Fibroblast of skin of left biceps (primary cell): ENCODE results near the gene LRP3.
"Not testable (repeated sequence)": the region's sequence is repeated elsewhere in the genome, so short reads cannot be mapped to it uniquely, and the experiment has no call there.

Experiments
- DNase-seq, 2 experiments: peaks; one replicate each; pipeline ENCODE4 v3.0.0-alpha.2; 2013; ENCODE audit warnings: low read depth in 2 of 2

Gene LRP3

GRCh38 chr19:33193865-33194362 is at the start of gene LRP3:
Gene LRP3 (plus strand): TSS chr19:33194330. CDS start chr19:33194786, 456 bp downstream.
- no peak for DNase-seq

GRCh38 chr19:33146209-33146608 is 47.9 kb upstream of the LRP3 start:
- DNase-seq = no peak

GRCh38 chr19:33147538-33147937 is 46.6 kb upstream of the LRP3 start:
- DNase-seq = no peak

GRCh38 chr19:33150852-33151518 is 43.1 kb upstream of the LRP3 start:
- no peak for DNase-seq

GRCh38 chr19:33152176-33152575 is 42.0 kb upstream of the LRP3 start:
- DNase-seq = no peak

- not testable (repeated sequence) for DNase-seq
These were observed 41.5 kb upstream of the LRP3 start for GRCh38 chr19:33152625-33153024.

- DNase-seq = not testable (repeated sequence)
These were observed 39.8 kb upstream of the LRP3 start for GRCh38 chr19:33154313-33154712.

- no peak for DNase-seq
These were observed 37.8 kb upstream of the LRP3 start for GRCh38 chr19:33156334-33156733.

- no peak for DNase-seq
These were observed 36.2 kb upstream of the LRP3 start for GRCh38 chr19:33157906-33158305.

- no peak for DNase-seq
These were observed 35.8 kb upstream of the LRP3 start for GRCh38 chr19:33158365-33158764.

- no peak for DNase-seq
These were observed 35.0 kb upstream of the LRP3 start for GRCh38 chr19:33159149-33159548.

GRCh38 chr19:33159893-33160292 is 34.2 kb upstream of the LRP3 start:
- DNase-seq = no peak

GRCh38 chr19:33161201-33161600 is 32.9 kb upstream of the LRP3 start:
- DNase-seq = no peak

GRCh38 chr19:33163481-33163880 is 30.6 kb upstream of the LRP3 start:
- no peak for DNase-seq

- not testable (repeated sequence) for DNase-seq
These were observed 28.1 kb upstream of the LRP3 start for GRCh38 chr19:33166037-33166436.

- no peak for DNase-seq
These were observed 26.7 kb upstream of the LRP3 start for GRCh38 chr19:33167438-33167837.

- DNase-seq = no peak
These were observed 25.6 kb upstream of the LRP3 start for GRCh38 chr19:33168528-33168927.

GRCh38 chr19:33171222-33171795 is 22.8 kb upstream of the LRP3 start:
- no peak for DNase-seq

GRCh38 chr19:33171916-33172359 is 22.2 kb upstream of the LRP3 start:
- peak in 1 of 2 experiments; percentile 26 for DNase-seq

- DNase-seq = no peak
These were observed 19.9 kb upstream of the LRP3 start for GRCh38 chr19:33174186-33174585.

- no peak for DNase-seq
These were observed 18.9 kb upstream of the LRP3 start for GRCh38 chr19:33175156-33175782.

- no peak for DNase-seq
These were observed 18.1 kb upstream of the LRP3 start for GRCh38 chr19:33175886-33176669.
